ENCODE data around the gene FCHSD2. TPM values are rescaled to one million over a fixed set of nuclear protein-coding genes. Genes with fewer than 3 reads are reported as not detected.

The FCHSD2 gene
- total and polyA plus RNA-seq, 4 donors, result 7.6 to 18.7 (median 9.9) TPM

GRCh38 chr11:73168925-73169579 lies 26.9 kb upstream of the FCHSD2 start:
- no peak overlapping the region for H3K27ac ChIP-seq (ENCODE audit: low read depth in 1 of 2, low read length in 2 of 2)
- WGBS, result 90% methylated on average over 11 of the region's 11 CpGs
- no peaks in the 10 kb centered on the region for H3K36me3 ChIP-seq (ENCODE audit: control insufficient read depth in 4 of 4, insufficient read depth in 3 of 4, low read depth in 1 of 4, low read length in 3 of 4)
- no peaks in the 10 kb centered on the region for H3K9me3 ChIP-seq (ENCODE audit: control insufficient read depth in 4 of 4, low read length in 3 of 4)
- DNase-seq (ENCODE audit: low spot score), result no peak
- TF ChIP-seq GABPA (IDR thresholded peaks at IDR 0.05 in 1 of 2, conservative IDR thresholded peaks at IDR 0.05 in 1 of 2) (no peak), TAF1 (conservative IDR thresholded peaks at IDR 0.05) (no peak), JUND (IDR thresholded peaks at IDR 0.05) (no peak), RAD21 (IDR thresholded peaks at IDR 0.05) (no peak), REST (IDR thresholded peaks at IDR 0.05) (no peak)
- H3K4me3 ChIP-seq (ENCODE audit: low read depth in 1 of 3, low read length in 3 of 3), result no peak overlapping the region
- peaks cover 7 to 42% (median 27%) of the 10 kb centered on the region in 4 donors for H3K4me1 ChIP-seq (ENCODE audit: control insufficient read depth in 4 of 4, insufficient read depth in 4 of 4, low read length in 3 of 4)
- no peaks in the 10 kb centered on the region for H3K27me3 ChIP-seq (ENCODE audit: control insufficient read depth in 4 of 4, insufficient read depth in 4 of 4, low read length in 3 of 4)
- H3K9ac ChIP-seq (ENCODE audit: low read depth in 1 of 2, low read length in 2 of 2), result no peak overlapping the region

DNA sequence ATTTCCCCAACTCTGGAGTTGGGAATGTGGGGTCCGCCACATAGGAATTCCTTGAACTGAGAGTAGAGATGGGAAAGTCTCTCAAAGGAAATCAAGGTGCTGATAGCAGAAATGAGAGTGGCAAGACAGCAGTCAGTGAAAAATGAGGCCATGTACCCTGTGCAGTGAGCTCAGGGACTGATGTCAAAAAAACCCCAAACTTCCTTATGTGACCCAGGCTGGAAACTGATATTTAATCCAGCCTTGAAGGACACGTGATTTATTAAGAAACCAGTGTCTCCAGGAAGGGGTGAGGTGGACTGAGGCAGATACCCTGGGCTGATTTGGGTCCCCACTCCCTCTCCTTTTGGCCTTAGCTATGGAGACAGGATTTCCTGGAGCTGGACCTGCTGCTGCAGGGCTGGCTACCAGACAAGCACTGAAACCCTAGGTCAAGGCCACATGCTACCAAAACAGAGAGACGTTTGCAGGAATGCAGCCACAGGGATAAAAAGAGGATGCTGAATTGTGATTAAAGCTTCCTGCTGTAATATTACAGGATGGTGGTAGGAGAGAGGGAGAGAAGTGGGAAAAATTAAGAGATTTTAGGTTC lies 25.3 kb upstream of the FCHSD2 start:
- Histone ChIP-seq H3K4me1 (ENCODE audit: control insufficient read depth in 4 of 4, insufficient read depth in 4 of 4, low read length in 3 of 4) (peaks cover 7 to 36% (median 20%) of the 10 kb centered on the region in 4 donors), H3K27me3 (ENCODE audit: control insufficient read depth in 4 of 4, insufficient read depth in 4 of 4, low read length in 3 of 4) (no peaks in the 10 kb centered on the region), H3K36me3 (ENCODE audit: control insufficient read depth in 4 of 4, insufficient read depth in 3 of 4, low read depth in 1 of 4, low read length in 3 of 4) (no peaks in the 10 kb centered on the region), H3K27ac (ENCODE audit: low read depth in 1 of 2, low read length in 2 of 2) (peak overlapping the region; percentile 16 to 43), H3K9me3 (ENCODE audit: control insufficient read depth in 4 of 4, low read length in 3 of 4) (no peaks in the 10 kb centered on the region), H3K9ac (ENCODE audit: low read depth in 1 of 2, low read length in 2 of 2) (no peak overlapping the region), H3K4me3 (ENCODE audit: low read depth in 1 of 3, low read length in 3 of 3) (no peak overlapping the region)
- TF ChIP-seq RXRA (IDR thresholded peaks at IDR 0.05) (peak; percentile 63 to 68), FOXA2 (IDR thresholded peaks at IDR 0.05) (peak; percentile 7), TAF1 (conservative IDR thresholded peaks at IDR 0.05) (peak; percentile 47), JUND (IDR thresholded peaks at IDR 0.05) (peak in 1 of 2 donors; percentile 18), SP1 (IDR thresholded peaks at IDR 0.05) (peak; percentile 63), RAD21 (IDR thresholded peaks at IDR 0.05) (peak; percentile 41 to 55), REST (IDR thresholded peaks at IDR 0.05) (no peak), EGR1 (IDR thresholded peaks at IDR 0.05; ENCODE audit: low read depth in 2 of 2) (no peak), HNF4A (conservative IDR thresholded peaks at IDR 0.05) (peak; percentile 76 to 79), YY1 (IDR thresholded peaks at IDR 0.05) (peak; percentile 60), NR2F2 (IDR thresholded peaks at IDR 0.05) (peak; percentile 98)
- TF ChIP-seq, protein P1, sequence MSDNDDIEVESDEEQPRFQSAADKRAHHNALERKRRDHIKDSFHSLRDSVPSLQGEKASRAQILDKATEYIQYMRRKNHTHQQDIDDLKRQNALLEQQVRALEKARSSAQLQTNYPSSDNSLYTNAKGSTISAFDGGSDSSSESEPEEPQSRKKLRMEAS (IDR thresholded peaks at IDR 0.05), result peak; percentile 70
- TF ChIP-seq, protein P2, sequence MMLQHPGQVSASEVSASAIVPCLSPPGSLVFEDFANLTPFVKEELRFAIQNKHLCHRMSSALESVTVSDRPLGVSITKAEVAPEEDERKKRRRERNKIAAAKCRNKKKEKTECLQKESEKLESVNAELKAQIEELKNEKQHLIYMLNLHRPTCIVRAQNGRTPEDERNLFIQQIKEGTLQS (IDR thresholded peaks at IDR 0.05), result no peak
- WGBS, result 46% methylated on average over 3 of the region's 3 CpGs
- no peak for DNase-seq (ENCODE audit: low spot score)

Measured in liver (tissue), 9 donors.